ENCODE results near the gene RALGPS1. TPM values are rescaled to one million over a fixed set of nuclear protein-coding genes. Genes with fewer than 3 reads are reported as not detected.

Gene RALGPS1
- total RNA-seq, 1 donor from 2014 or later, result 15.2 TPM

DNA sequence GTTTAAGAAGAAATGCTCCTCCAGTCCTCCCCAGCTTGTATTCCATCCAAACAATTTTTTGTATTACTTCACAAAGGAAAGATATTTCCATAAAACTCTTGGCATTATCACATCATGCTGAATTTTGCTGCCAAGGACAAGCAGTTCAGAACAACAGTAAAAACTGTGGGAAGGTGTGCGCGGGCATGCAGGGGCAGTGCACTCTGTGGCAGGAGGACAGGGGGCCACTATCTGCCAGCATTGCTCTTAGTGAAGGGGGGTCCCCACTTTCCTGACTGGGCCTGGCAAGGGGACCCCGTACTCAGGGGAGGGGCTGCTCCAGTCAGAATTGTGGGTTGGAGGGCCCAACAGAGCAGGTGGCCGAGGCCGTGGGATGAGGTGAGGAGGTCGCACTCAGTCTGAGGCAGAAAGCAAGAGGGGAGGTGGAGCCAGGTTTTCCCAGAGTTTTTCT is 175.1 kb downstream of the RALGPS1 start:
- TF ChIP-seq, protein P1, sequence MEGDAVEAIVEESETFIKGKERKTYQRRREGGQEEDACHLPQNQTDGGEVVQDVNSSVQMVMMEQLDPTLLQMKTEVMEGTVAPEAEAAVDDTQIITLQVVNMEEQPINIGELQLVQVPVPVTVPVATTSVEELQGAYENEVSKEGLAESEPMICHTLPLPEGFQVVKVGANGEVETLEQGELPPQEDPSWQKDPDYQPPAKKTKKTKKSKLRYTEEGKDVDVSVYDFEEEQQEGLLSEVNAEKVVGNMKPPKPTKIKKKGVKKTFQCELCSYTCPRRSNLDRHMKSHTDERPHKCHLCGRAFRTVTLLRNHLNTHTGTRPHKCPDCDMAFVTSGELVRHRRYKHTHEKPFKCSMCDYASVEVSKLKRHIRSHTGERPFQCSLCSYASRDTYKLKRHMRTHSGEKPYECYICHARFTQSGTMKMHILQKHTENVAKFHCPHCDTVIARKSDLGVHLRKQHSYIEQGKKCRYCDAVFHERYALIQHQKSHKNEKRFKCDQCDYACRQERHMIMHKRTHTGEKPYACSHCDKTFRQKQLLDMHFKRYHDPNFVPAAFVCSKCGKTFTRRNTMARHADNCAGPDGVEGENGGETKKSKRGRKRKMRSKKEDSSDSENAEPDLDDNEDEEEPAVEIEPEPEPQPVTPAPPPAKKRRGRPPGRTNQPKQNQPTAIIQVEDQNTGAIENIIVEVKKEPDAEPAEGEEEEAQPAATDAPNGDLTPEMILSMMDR (IDR thresholded peaks at IDR 0.05), result no peak
- TF ChIP-seq POLR2AphosphoS5 (IDR thresholded peaks at IDR 0.05; ENCODE audit: insufficient read depth in 1 of 2, low read depth in 1 of 2), result peak in 1 of 2 donors; percentile 31
- TF ChIP-seq POLR2A (IDR thresholded peaks at IDR 0.05), result no peak
- H3K9me3 ChIP-seq, result no peaks in the 10 kb centered on the region
- no peak overlapping the region for H3K4me3 ChIP-seq
- intact Hi-C loops (cut with DNase I), result no loop called here
- H3K27me3 ChIP-seq, result no peaks in the 10 kb centered on the region
- H3K36me3 ChIP-seq, result peaks cover 0 to 46% of the 10 kb centered on the region in 2 donors
- peaks cover 7% of the 10 kb centered on the region for H3K4me1 ChIP-seq
- DNase-seq (ENCODE audit: extremely low spot score in 2 of 2), result no peak
- peak overlapping the region; percentile 70 for H3K27ac ChIP-seq

DNA sequence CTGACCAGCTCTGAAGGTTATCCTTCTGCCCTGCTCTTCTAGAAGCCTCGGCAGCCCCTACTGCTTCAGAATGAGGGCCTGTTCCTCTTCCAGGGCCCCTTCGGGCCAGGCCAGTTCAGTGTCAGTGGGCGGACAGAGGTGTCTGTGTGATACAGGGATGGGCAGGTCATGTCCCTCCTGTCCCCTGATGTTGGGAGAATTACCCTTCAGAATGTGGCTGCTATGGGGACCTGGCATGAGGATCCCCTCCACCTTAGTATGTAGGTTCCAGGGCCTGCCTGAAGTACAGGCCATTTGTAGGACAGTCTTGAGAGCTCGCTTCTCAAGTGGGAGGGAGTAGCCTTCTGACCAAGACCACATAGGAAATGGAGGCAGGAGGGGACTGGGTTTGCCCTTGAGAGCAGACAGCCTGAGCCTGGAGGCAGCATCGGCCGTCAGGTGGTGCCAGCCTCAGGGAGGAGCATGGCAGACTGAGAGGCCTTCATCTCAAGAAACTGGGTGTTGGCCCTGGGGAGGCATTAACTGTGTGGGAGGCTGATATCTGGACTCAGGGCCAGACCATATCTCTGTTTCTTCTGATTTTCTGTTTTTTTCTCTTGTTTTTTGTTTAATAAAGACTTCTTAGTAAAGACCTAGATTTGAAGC is 175.9 kb downstream of the RALGPS1 start:
- no peaks in the 10 kb centered on the region for H3K9me3 ChIP-seq
- H3K27ac ChIP-seq, result peak overlapping the region; percentile 70

DNA sequence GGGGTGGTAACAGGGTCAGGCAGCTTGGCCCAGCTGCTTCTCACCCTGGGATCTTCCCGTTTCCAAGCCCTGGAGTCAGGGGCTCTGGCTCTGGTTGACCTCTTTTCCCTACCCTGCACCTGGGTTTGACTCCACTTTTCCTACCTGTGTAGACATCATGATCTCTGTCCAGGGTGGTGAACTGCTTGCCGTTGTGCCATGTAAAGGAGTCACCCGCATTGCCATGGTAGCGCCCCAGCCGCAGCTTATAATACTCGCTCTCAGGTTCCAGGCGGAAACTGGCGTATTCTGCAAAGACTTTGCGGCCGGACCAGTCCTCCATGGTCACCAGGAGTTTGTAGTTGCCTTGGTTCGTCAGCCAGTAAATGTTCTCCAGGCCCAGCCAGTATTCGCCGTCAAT is 176.9 kb downstream of the RALGPS1 start:
- TF ChIP-seq POLR2A (IDR thresholded peaks at IDR 0.05), result no peak
- TF ChIP-seq POLR2AphosphoS5 (IDR thresholded peaks at IDR 0.05; ENCODE audit: insufficient read depth in 1 of 2, low read depth in 1 of 2), result no peak
- TF ChIP-seq, protein P1 (IDR thresholded peaks at IDR 0.05), result no peak
- Histone ChIP-seq H3K4me3 (no peak overlapping the region), H3K27ac (peak overlapping the region; percentile 70), H3K36me3 (peaks cover 0 to 50% of the 10 kb centered on the region in 2 donors), H3K4me1 (peaks cover 23% of the 10 kb centered on the region), H3K27me3 (no peaks in the 10 kb centered on the region), H3K9me3 (no peaks in the 10 kb centered on the region)
- intact Hi-C loops (cut with DNase I), result no loop called here
- no peak for DNase-seq (ENCODE audit: extremely low spot score in 2 of 2)

More for the DNA sequence above, 175.9 kb downstream of the RALGPS1 start:
- no peak for DNase-seq (ENCODE audit: extremely low spot score in 2 of 2)
- no peak overlapping the region for H3K4me3 ChIP-seq
- TF ChIP-seq, protein P1 (IDR thresholded peaks at IDR 0.05), result no peak
- TF ChIP-seq POLR2AphosphoS5 (IDR thresholded peaks at IDR 0.05; ENCODE audit: insufficient read depth in 1 of 2, low read depth in 1 of 2), result no peak
- TF ChIP-seq POLR2A (IDR thresholded peaks at IDR 0.05), result no peak
- H3K27me3 ChIP-seq, result no peaks in the 10 kb centered on the region
- H3K4me1 ChIP-seq, result peaks cover 14% of the 10 kb centered on the region
- intact Hi-C loops (cut with DNase I), result no loop called here
- peaks cover 0 to 46% of the 10 kb centered on the region in 2 donors for H3K36me3 ChIP-seq

DNA sequence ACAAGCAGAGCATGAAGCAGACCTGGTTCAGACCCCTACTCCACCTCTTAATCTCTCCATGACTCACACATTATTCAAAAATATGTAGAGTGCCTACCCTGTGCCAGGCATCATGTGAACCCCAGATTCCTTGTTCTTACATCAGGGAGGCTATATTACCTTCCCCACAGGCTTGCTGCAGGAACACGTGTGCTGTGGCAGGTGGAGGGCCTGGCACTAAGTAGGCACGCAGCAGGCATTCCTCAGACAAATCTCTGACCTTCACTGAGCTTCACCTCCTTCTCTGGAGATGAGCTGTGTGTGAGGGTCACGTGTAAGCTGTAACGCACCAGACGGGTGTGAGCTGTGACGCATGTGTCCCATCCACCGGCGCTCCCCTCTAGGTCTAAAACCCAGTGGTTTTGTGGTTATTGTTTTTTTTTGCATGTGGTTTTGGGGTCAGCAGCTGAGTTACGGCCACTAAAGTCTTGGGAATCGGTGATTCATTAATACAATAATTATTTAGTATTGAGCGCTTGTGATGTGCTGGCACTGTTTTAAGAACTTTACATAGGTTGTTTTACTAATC is 177.5 kb downstream of the RALGPS1 start:
- Histone ChIP-seq H3K36me3 (peaks cover 0 to 50% of the 10 kb centered on the region in 2 donors), H3K4me3 (no peak overlapping the region), H3K9me3 (no peaks in the 10 kb centered on the region), H3K27ac (no peak overlapping the region), H3K4me1 (peaks cover 23% of the 10 kb centered on the region), H3K27me3 (no peaks in the 10 kb centered on the region)
- intact Hi-C loops (cut with DNase I), result no loop called here
- DNase-seq (ENCODE audit: extremely low spot score in 2 of 2), result no peak
- TF ChIP-seq, protein P1 (IDR thresholded peaks at IDR 0.05), result no peak
- TF ChIP-seq POLR2AphosphoS5 (IDR thresholded peaks at IDR 0.05; ENCODE audit: insufficient read depth in 1 of 2, low read depth in 1 of 2) (no peak), POLR2A (IDR thresholded peaks at IDR 0.05) (no peak)

Data from vagina (tissue), 2 donors.